Suprapubic skin (tissue), 4 donors: Measurements from ENCODE around the gene HNRNPF.

Source experiments
- EP300 ChIP-seq: sonication (generic); formaldehyde crosslinking; IDR thresholded peaks from one replicate; pipeline ENCODE4 v1.6.1; 2017; ENCODE audit warnings: antibody characterized with exemption
- POLR2A ChIP-seq, 2 donors: fragments of 450-650 bp; IDR thresholded peaks; one replicate each; pipeline ENCODE4 v1.6.1; 2017; ENCODE audit warnings: antibody characterized with exemption in 2 of 2, mild to moderate bottlenecking in 2 of 2, moderate library complexity in 2 of 2
- POLR2AphosphoS5 ChIP-seq, 3 donors: sonication (generic); formaldehyde crosslinking; IDR thresholded peaks; one replicate each; pipeline ENCODE4 v1.6.1; 2017; ENCODE audit warnings: antibody characterized with exemption in 3 of 3
- TF ChIP-seq, protein P1 (sequence below), 2 donors: fragments of 200-600 bp in 1 of 2; fragments of 450-650 bp in 1 of 2; sonication (generic) in 1 of 2; IDR thresholded peaks; one replicate each; pipeline ENCODE4 v1.5.1; 2016 to 2019; ENCODE audit warnings: antibody characterized with exemption in 2 of 2, mild to moderate bottlenecking in 1 of 2, moderate library complexity in 1 of 2

DNA sequence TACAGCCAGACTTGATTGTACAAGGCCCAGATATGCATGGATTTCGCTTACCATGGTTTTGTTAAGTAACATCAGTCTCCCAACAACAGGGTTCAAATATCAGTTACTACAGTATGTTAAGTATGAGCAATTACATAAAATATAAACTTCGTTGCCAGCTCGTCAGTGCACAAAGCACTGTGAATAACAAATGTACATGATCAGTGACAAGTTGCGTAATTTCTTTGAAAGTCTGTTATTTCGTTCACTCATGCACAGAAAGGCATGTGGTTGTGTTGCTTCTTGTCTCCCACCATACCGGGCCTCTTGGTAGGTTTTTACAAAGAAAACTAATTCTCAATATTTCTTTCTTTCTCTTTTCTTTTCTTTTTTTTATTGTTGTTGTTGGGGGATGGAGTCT, 15.4 kb upstream of the HNRNPF start:
- no peak for TF ChIP-seq POLR2A (IDR thresholded peaks at IDR 0.05)
- TF ChIP-seq, protein P1, sequence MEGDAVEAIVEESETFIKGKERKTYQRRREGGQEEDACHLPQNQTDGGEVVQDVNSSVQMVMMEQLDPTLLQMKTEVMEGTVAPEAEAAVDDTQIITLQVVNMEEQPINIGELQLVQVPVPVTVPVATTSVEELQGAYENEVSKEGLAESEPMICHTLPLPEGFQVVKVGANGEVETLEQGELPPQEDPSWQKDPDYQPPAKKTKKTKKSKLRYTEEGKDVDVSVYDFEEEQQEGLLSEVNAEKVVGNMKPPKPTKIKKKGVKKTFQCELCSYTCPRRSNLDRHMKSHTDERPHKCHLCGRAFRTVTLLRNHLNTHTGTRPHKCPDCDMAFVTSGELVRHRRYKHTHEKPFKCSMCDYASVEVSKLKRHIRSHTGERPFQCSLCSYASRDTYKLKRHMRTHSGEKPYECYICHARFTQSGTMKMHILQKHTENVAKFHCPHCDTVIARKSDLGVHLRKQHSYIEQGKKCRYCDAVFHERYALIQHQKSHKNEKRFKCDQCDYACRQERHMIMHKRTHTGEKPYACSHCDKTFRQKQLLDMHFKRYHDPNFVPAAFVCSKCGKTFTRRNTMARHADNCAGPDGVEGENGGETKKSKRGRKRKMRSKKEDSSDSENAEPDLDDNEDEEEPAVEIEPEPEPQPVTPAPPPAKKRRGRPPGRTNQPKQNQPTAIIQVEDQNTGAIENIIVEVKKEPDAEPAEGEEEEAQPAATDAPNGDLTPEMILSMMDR (IDR thresholded peaks at IDR 0.05): no peak
- no peak for TF ChIP-seq EP300
- TF ChIP-seq POLR2AphosphoS5 (IDR thresholded peaks at IDR 0.05): no peak
